SH-SY5Y (cell line): ENCODE results near the gene CRIM1.

Source experiments
- GATA2 ChIP-seq: IDR thresholded peaks from 2 replicates; pipeline ENCODE4 v1.6.1; 2011; ENCODE audit warnings: mild to moderate bottlenecking, low read depth, low read length
- GATA3 ChIP-seq: IDR thresholded peaks from 2 replicates; pipeline ENCODE4 v1.6.1; 2011; ENCODE audit warnings: low read depth, mild to moderate bottlenecking, low read length, moderate library complexity

CRIM1 gene

DNA sequence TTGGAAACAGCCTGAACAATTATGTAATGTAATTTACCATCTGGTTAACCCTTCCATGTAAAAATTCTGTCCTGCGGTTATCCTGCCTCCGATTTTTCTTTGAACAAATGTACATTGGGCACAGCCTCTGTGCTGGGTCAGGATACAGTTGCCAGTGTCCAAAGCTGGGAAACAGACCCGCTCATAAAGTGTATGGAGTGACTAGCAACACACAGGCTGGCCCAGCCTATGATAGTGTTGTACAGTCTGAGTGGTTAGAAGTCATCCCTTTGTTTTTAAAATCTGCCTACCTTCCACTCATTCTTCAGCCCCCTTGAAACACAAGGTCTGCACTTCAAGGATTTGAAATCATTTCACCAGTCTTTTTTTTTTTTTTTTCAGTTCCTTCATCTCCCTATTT is 192.3 kb downstream of the CRIM1 start:
- TF ChIP-seq GATA3 = no peak
- no peak for TF ChIP-seq GATA2

DNA sequence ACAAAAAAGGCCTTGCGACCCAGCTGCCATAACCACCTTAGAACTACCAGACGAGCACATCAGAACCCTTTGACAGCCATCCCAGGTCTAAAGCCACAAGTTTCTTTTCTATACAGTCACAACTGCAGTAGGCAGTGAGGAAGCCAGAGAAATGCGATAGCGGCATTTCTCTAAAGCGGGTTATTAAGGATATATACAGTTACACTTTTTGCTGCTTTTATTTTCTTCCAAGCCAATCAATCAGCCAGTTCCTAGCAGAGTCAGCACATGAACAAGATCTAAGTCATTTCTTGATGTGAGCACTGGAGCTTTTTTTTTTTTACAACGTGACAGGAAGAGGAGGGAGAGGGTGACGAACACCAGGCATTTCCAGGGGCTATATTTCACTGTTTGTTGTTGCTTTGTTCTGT is 193.6 kb downstream of the CRIM1 start:
- TF ChIP-seq GATA2 = no peak
- TF ChIP-seq GATA3 = no peak

GRCh38 chr2:36550006-36550405 is 194.4 kb downstream of the CRIM1 start:
- TF ChIP-seq GATA2 (peak; percentile 91), GATA3 (peak; percentile 94)

DNA sequence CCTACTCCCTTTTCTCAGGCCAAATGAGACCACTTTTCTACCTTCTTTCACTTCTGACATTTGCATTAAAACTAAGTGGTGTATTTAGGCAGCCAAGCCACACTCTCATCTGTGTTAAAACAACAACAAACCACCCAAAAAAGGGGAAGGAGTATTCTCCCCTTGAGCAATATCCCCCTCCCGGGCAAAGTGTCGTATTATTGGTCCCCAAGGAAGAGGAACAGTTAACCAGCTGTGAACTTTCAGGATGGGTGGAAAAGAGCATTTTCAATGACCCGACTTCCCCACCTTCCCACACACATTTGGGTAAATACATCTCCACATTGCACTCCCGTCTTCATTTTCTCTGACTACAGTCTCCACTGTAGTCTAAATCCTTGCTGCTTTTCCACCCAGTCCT is 198.1 kb downstream of the CRIM1 start:
- TF ChIP-seq GATA3 = no peak
- no peak for TF ChIP-seq GATA2

GRCh38 chr2:36554531-36554930 is 199.0 kb downstream of the CRIM1 start:
- no peak for TF ChIP-seq GATA3
- TF ChIP-seq GATA2 = no peak

- TF ChIP-seq GATA3 (no peak), GATA2 (no peak)
These were observed 200.2 kb downstream of the CRIM1 start for GRCh38 chr2:36555789-36556188.

DNA sequence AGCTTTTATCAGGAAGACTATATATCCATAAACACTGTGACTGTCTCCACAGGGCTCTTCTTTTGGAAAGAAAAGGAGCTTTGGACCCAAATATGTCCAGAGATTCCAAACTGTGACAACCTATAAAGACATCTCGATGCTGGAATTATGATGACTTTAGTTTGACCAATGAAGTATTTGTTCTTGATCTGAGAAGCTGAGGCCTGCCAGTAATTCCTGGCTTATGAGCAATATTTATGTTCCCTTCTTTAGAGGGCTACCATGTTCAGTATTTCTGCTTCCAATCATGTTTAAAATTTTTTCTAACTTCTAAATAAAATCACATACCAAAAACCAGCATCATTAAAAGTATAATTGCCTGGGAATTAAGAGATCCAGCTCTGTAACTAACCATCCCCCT is 201.3 kb downstream of the CRIM1 start:
- no peak for TF ChIP-seq GATA2
- no peak for TF ChIP-seq GATA3

DNA sequence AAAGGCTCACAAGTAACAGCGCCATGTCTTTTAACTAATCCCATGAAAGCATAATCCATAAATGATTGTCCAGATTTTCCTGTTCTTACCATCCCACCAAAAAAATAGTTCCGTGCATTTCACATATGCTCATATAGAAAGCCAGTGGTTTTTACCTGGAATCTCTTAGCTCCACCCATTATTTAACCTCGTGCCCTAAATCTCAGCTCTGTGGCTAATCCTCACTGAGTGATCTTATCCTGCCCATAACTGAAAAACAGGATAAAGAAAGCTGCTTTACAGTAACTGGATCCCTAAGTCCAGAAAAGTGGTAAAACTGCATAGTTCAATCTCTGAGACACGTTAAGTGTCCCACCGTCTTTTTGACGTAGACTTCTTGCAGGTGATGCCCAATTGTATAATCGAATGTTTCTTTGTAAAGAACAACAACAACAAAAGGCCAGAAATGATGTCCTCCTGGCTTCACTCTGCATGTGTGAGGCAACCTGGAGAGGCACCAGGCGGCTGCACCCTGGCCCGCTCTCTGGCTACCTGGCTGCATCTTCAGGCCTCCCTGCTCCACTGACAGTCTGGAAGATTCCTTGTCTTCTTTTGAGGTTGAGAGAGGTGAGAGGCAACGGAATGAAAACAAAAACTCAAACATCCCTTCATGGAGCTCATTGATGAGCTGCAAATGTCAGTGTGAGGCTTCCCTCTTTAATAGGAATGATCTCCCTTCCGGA is 203.8 kb downstream of the CRIM1 start:
- no peak for TF ChIP-seq GATA2
- TF ChIP-seq GATA3 = no peak

DNA sequence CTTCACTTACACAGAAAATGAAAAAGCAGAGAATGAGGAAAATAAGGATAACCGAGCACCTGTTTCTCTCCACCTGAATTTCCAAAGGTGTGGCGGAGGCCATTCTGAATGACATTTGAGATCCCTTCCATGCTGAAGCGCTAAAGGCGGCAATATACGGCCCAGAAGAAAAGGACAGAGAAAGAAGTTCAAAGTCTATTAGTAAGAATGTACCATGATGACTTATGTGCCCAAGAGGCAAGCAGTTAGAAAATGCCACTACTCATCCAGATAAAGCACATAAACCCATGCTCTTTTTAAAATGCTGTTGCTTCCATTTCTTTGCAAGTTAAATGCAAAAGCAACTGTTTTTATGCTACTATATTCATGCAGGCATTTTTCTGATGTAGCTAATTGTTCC is 205.1 kb downstream of the CRIM1 start:
- no peak for TF ChIP-seq GATA3
- no peak for TF ChIP-seq GATA2

- TF ChIP-seq GATA3 (no peak), GATA2 (no peak)
These were observed 205.8 kb downstream of the CRIM1 start for GRCh38 chr2:36561237-36561944.

DNA sequence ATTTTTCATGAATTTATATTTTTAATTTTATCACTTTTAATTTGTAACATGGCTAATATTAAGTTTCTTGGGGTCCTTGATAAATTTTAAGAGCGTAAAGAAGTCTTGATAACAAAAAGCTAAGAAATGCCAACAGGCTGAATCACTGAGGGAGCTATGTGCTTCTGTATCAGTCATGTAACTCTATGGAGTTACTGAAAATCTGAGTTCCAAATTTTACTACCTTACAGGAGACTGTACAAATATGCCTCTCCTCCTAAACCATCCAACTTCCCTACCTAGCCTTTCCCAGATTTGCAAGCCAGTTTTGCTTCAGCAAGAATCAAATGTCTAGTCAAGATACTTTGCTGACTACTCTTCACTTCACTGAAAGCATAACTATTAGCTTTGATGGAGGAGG is 206.7 kb downstream of the CRIM1 start:
- no peak for TF ChIP-seq GATA3
- TF ChIP-seq GATA2 = no peak

GRCh38 chr2:36562973-36563532 is 207.5 kb downstream of the CRIM1 start:
- no peak for TF ChIP-seq GATA2
- TF ChIP-seq GATA3 = no peak

GRCh38 chr2:36564377-36564930 is 208.9 kb downstream of the CRIM1 start:
- TF ChIP-seq GATA3 (no peak), GATA2 (no peak)

GRCh38 chr2:36565712-36566111 is 210.1 kb downstream of the CRIM1 start:
- no peak for TF ChIP-seq GATA3
- TF ChIP-seq GATA2 = no peak

GRCh38 chr2:36566887-36567286 is 211.3 kb downstream of the CRIM1 start:
- no peak for TF ChIP-seq GATA2
- TF ChIP-seq GATA3 = no peak
